ENCODE results near the gene OXTR. TPM values are rescaled to one million over a fixed set of nuclear protein-coding genes. Genes with fewer than 3 reads are reported as not detected.

The OXTR gene
- total RNA-seq, 2 experiments from 2014 or later = 1.1 to 2.0 TPM

DNA sequence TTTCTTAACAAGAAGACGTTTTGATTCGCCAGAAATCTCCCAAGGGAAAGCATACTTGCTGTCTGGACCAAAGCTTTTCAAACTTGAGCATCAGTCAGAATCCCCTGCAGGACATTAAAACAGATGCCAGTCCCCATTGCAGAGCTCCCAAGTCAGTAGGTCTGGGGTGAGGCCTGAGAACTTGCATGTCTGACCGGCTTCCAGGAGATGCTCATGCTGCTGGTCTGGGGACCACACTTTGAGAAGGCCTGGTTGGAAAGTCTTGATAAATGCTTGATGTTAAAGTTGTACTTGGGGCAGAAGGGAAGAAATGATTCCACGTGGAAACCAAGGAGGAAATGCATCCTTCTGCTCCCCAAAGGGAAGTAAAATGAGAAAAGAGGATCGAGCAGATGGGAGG, 60.1 kb downstream of the OXTR start:
- TF ChIP-seq, protein P1, sequence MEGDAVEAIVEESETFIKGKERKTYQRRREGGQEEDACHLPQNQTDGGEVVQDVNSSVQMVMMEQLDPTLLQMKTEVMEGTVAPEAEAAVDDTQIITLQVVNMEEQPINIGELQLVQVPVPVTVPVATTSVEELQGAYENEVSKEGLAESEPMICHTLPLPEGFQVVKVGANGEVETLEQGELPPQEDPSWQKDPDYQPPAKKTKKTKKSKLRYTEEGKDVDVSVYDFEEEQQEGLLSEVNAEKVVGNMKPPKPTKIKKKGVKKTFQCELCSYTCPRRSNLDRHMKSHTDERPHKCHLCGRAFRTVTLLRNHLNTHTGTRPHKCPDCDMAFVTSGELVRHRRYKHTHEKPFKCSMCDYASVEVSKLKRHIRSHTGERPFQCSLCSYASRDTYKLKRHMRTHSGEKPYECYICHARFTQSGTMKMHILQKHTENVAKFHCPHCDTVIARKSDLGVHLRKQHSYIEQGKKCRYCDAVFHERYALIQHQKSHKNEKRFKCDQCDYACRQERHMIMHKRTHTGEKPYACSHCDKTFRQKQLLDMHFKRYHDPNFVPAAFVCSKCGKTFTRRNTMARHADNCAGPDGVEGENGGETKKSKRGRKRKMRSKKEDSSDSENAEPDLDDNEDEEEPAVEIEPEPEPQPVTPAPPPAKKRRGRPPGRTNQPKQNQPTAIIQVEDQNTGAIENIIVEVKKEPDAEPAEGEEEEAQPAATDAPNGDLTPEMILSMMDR (IDR thresholded peaks at IDR 0.05) = no peak
- Mint-ChIP-seq H3K9me3 (peaks cover 5% of the 10 kb centered on the region), H3K27ac (no peak overlapping the region), H3K4me1 (ENCODE audit: low read depth) (no peaks in the 10 kb centered on the region), H3K27me3 (no peaks in the 10 kb centered on the region), H3K36me3 (ENCODE audit: low read depth) (no peaks in the 10 kb centered on the region), H3K4me3 (no peak overlapping the region)
- POLR2A ChIA-PET = no interaction called here
- intact Hi-C loops (cut with micrococcal nuclease) = no loop called here
- ATAC-seq = no peak
- DNase-seq = no peak
- CTCF ChIA-PET = no interaction called here

DNA sequence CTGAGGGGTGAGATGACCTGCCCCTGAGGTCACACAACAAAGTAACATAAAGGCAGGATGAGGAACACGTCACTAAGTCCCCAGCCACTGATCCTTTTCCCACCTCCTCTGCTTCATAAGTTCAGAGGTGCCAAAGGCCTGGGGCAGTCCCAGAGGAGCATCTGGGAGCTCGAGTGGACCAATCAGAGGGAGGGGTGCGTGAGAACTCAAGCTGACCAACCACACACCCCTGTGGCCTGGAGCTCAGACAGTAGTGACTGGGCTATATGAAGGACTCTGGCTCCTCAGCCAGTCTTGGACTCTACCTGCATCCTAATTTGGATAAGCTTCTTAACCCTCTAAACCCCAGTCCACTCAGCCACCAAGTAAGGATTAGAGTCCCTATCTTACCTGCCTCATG, 63.8 kb downstream of the OXTR start:
- CTCF ChIA-PET = no interaction called here
- intact Hi-C loops (cut with micrococcal nuclease) = no loop called here
- TF ChIP-seq, protein P1 (IDR thresholded peaks at IDR 0.05) = no peak
- Mint-ChIP-seq H3K36me3 (ENCODE audit: low read depth) (no peaks in the 10 kb centered on the region), H3K4me3 (no peak overlapping the region), H3K27ac (no peak overlapping the region), H3K9me3 (peaks cover 10% of the 10 kb centered on the region), H3K27me3 (no peaks in the 10 kb centered on the region), H3K4me1 (ENCODE audit: low read depth) (no peaks in the 10 kb centered on the region)
- DNase-seq (no peak), ATAC-seq (no peak)
- POLR2A ChIA-PET = no interaction called here

DNA sequence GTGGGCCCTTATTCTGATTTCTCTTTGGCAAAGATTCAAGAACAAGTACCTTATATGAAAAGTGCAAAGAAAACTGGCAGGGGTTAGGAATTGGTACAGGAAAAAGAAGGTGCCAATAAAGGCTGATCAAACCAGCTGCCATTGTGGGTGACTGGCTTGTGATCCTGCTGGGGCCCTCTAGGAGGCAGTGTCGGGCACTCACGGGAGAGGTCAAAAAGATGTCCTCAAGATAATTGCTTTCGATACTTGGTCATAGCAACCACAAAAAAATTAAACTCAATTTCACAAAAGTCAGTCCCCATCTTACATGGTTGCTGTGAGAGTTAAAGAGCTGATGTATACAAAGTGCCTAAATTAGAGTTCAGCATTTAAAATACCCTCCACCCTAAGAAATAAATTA, 66.9 kb downstream of the OXTR start:
- H3K36me3 Mint-ChIP-seq (ENCODE audit: low read depth) = no peaks in the 10 kb centered on the region
- H3K27me3 Mint-ChIP-seq = no peaks in the 10 kb centered on the region
- DNase-seq = peak; percentile 8
- ChIA-PET POLR2A (no interaction called here), CTCF (no interaction called here)
- TF ChIP-seq, protein P1 (IDR thresholded peaks at IDR 0.05) = peak; percentile 44
- intact Hi-C loops (cut with micrococcal nuclease) = no loop called here
- ATAC-seq = no peak
- peaks cover 10% of the 10 kb centered on the region for H3K9me3 Mint-ChIP-seq
- no peak overlapping the region for H3K27ac Mint-ChIP-seq
- H3K4me1 Mint-ChIP-seq (ENCODE audit: low read depth) = no peaks in the 10 kb centered on the region
- H3K4me3 Mint-ChIP-seq = no peak overlapping the region

Other genes starting within 250 kb of the OXTR start
- under 1 TPM; 0.11 to 0.31 TPM for gene SSUH2, start 124.8 kb downstream of the OXTR start, total RNA-seq
- not detected for gene CAV3, start 35.8 kb downstream of the OXTR start, total RNA-seq
- gene RAD18, start 193.9 kb upstream of the OXTR start, total RNA-seq = 10 to 100 TPM; 47.4 to 50.3 TPM